HEK293 (cell line): ENCODE measurements around the gene PRDM15.

Experiments
- ZFP69B ChIP-seq: fragments of 450-650 bp; formaldehyde crosslinking; IDR thresholded peaks from 2 replicates; pipeline ENCODE4 v1.5.1; 2016; ENCODE audit warnings: missing biosample characterization, missing genetic modification characterization
- ZNF121 ChIP-seq: fragments of 450-650 bp; formaldehyde crosslinking; IDR thresholded peaks from 2 replicates; pipeline ENCODE4 v1.5.1; 2016; ENCODE audit warnings: missing biosample characterization, missing genetic modification characterization
- ZNF132 ChIP-seq: fragments of 450-650 bp; formaldehyde crosslinking; IDR thresholded peaks from 2 replicates; pipeline ENCODE4 v1.5.1; 2017; ENCODE audit warnings: missing biosample characterization, missing genetic modification characterization, borderline replicate concordance
- ZNF138 ChIP-seq: fragments of 450-650 bp; formaldehyde crosslinking; IDR thresholded peaks from 2 replicates; pipeline ENCODE4 v1.5.1; 2016; ENCODE audit warnings: missing biosample characterization, missing genetic modification characterization, borderline replicate concordance
- ZNF521 ChIP-seq: fragments of 450-650 bp; formaldehyde crosslinking; IDR thresholded peaks from 2 replicates; pipeline ENCODE4 v1.5.1; 2017; ENCODE audit warnings: missing biosample characterization, mild to moderate bottlenecking, missing genetic modification characterization
- ZXDB ChIP-seq: fragments of 450-650 bp; formaldehyde crosslinking; IDR thresholded peaks from 2 replicates; pipeline ENCODE4 v1.5.1; 2016; ENCODE audit warnings: missing biosample characterization, missing genetic modification characterization
- TF ChIP-seq, protein P1 (sequence below): fragments of 450-650 bp; formaldehyde crosslinking; IDR thresholded peaks from 2 replicates; pipeline ENCODE4 v1.5.1; 2016; ENCODE audit warnings: missing biosample characterization, missing genetic modification characterization

DNA sequence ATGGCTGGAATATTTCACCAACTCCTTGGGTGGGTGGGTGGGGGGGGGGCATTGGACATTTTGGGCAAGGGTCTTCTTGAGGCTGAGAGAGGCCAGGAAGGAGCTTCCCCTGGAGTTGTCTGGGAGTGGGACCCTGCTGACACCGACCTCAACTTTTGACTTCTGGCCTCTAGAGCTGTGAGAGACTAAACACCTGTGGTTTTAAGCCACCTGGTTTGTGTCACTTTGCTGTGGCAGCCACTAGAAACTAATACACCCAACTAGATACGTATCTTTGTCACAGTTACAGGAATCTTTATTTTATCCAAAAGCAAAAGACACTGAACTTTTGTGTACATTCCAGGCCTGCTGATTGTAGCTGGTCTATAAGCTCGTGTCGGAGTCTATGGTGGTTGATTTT lies 102.4 kb downstream of the PRDM15 start:
- TF ChIP-seq, protein P1, sequence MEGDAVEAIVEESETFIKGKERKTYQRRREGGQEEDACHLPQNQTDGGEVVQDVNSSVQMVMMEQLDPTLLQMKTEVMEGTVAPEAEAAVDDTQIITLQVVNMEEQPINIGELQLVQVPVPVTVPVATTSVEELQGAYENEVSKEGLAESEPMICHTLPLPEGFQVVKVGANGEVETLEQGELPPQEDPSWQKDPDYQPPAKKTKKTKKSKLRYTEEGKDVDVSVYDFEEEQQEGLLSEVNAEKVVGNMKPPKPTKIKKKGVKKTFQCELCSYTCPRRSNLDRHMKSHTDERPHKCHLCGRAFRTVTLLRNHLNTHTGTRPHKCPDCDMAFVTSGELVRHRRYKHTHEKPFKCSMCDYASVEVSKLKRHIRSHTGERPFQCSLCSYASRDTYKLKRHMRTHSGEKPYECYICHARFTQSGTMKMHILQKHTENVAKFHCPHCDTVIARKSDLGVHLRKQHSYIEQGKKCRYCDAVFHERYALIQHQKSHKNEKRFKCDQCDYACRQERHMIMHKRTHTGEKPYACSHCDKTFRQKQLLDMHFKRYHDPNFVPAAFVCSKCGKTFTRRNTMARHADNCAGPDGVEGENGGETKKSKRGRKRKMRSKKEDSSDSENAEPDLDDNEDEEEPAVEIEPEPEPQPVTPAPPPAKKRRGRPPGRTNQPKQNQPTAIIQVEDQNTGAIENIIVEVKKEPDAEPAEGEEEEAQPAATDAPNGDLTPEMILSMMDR (tag by site-specific recombination), result no peak
- TF ChIP-seq ZNF521 (no peak), ZNF132 (tag by site-specific recombination) (no peak), ZFP69B (tag by site-specific recombination) (no peak), ZNF121 (tag by site-specific recombination) (no peak), ZNF138 (no peak), ZXDB (no peak)
